IPS DF 6.9 (cell line): ENCODE measurements around the gene MCF2L.
"Not testable (repeated sequence)": the region's sequence is repeated elsewhere in the genome, so short reads cannot be mapped to it uniquely, and the experiment has no call there.

Source experiments
- DNase-seq: peaks from one replicate; pipeline ENCODE4 v3.0.0-alpha.2; 2013; ENCODE audit warnings: low read depth, low spot score
- H3K27ac ChIP-seq: one replicate; pipeline ENCODE4 v1.5.1; 2013; ENCODE audit warnings: low read length, control low read depth
- H3K27me3 ChIP-seq: 2 replicates; pipeline ENCODE4 v1.6.1; 2013; ENCODE audit warnings: mild to moderate bottlenecking, low read length; ENCODE audit not compliant: control insufficient read depth, insufficient read depth
- H3K36me3 ChIP-seq: 2 replicates; pipeline ENCODE4 v1.6.1; 2013; ENCODE audit warnings: low read length; ENCODE audit not compliant: control insufficient read depth, insufficient read depth
- H3K4me1 ChIP-seq: 2 replicates; pipeline ENCODE4 v1.6.1; 2013; ENCODE audit warnings: low read length; ENCODE audit not compliant: control insufficient read depth, insufficient read depth
- H3K4me3 ChIP-seq: 2 replicates; pipeline ENCODE4 v1.5.1; 2013; ENCODE audit warnings: mild to moderate bottlenecking, low read length
- H3K9me3 ChIP-seq: 2 replicates; pipeline ENCODE4 v1.6.1; 2013; ENCODE audit warnings: low read length, inconsistent platforms; ENCODE audit not compliant: control insufficient read depth, insufficient read depth
- WGBS: extraction: QIAGEN DNeasy Blood & Tissue Kit; methylation state at CpG from one replicate; pipeline ENCODE4 v1.1.7; 2013; ENCODE audit warnings: mixed read lengths, missing lambda C conversion rate; ENCODE audit not compliant: insufficient read length, insufficient coverage; 5-methylcytosine and 5-hydroxymethylcytosine counted together

The MCF2L gene

DNA sequence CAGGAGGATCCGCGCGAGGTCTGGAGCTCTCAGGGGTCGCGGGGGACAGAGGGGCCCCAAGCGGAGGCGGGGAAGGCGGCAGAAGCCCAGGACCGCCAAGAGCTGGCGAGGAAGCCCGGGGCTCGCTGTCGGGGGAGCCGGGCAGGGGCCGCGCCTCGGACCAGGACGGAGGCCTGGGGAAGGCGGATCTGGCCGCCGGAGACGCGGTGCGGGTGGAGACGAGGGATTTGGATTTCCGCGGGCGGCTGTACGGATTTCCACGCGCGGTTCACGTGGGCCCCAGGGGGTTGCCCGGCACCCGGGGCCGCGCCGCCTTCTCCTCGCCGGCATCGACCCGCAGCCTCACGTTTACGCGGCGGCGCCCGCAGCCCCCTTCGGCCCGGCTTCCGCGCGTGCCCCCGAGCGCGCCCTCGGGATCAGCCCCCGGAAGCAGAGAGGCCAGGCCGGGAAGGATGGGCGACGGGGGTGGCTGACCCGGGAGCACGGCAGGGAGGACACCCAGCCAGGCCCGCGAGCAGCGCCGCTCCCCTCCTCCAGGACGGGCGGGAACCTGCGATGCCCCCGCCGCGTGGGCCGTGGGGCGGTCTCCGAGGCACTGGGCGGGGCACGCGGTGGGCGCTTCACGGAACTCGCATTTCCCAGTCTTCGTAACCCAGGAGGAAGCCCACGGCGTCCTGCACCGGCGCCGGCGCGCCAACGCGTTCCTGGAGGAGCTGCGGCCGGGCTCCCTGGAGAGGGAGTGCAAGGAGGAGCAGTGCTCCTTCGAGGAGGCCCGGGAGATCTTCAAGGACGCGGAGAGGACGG, 141.2 kb downstream of the MCF2L start:
- Histone ChIP-seq H3K36me3 (peaks cover 3% of the 10 kb centered on the region; the same call in 1 of the 2 replicates), H3K4me3 (peak overlapping the region; percentile 33; the same call in 1 of the 2 replicates), H3K4me1 (peaks cover 12% of the 10 kb centered on the region), H3K27me3 (peaks cover 26% of the 10 kb centered on the region; the same call in 1 of the 2 replicates), H3K27ac (no peak overlapping the region), H3K9me3 (no peaks in the 10 kb centered on the region)
- WGBS: no CpG with 5 or more reads among the region's 99 CpGs
- DNase-seq: no peak

DNA sequence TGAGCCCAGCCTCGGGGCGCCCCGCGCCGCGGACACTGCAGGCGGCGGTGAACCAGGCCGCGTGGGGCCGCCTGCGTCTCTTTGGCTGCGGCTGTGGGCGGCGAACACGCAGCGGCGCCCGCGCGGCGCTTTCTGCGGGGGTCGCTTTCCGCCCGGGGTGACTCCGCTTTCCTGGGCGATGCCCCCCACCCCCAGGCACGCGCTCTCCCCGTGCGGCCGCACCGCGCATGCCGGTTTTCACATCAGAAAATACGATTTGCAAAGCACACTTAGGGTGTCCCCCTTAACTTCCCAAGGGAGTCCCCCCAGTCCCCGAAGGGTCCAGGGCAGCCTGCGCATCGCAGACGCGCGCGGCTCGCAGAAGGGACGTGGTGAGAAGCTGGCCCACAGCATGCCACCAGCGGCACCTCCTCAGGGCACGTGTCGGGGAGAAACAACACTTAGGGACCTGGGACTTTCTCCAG, 141.9 kb downstream of the MCF2L start:
- Histone ChIP-seq H3K4me3 (peak overlapping the region; percentile 33; the same call in 1 of the 2 replicates), H3K36me3 (peaks cover 3% of the 10 kb centered on the region; the same call in 1 of the 2 replicates), H3K27me3 (peaks cover 26% of the 10 kb centered on the region; the same call in 1 of the 2 replicates), H3K27ac (no peak overlapping the region), H3K9me3 (no peaks in the 10 kb centered on the region), H3K4me1 (peaks cover 9% of the 10 kb centered on the region)
- DNase-seq: no peak
- no CpG with 5 or more reads among the region's 49 CpGs for WGBS

DNA sequence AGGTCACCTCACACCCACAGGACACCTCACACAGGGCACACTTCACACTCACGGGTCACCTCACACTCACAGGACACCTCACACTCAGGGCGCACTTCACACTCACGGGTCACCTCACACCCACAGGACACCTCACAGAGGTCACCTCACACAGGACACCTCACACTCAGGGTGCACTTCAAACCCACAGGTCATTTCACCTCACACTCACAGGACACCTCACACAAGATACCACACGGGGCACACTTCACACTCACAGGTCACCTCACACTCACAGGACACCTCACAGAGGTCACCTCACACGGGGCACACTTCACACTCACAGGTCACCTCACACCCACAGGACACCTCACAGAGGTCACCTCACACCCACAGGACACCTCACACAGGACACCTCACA, 142.8 kb downstream of the MCF2L start:
- peaks cover 26% of the 10 kb centered on the region; the same call in 1 of the 2 replicates for H3K27me3 ChIP-seq
- not testable (repeated sequence) for H3K4me3 ChIP-seq, H3K4me1 ChIP-seq, H3K27ac ChIP-seq, H3K9me3 ChIP-seq, H3K36me3 ChIP-seq, DNase-seq
- no CpG with 5 or more reads among the region's 5 CpGs for WGBS

DNA sequence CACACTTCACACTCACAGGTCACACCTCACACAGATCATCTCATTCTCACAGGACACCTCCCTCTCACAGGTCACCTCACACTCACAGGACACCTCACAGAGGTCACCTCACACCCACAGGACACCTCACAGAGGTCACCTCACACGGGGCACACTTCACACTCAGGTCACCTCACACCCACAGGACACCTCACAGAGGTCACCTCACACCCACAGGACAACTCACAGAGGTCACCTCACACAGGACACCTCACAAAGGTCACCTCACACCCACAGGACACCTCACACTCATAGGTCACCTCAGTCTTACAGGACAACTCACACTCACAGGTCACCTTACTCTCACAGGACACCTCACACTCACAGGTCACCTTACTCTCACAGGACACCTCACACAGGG, 143.5 kb downstream of the MCF2L start:
- H3K27ac ChIP-seq, DNase-seq, H3K9me3 ChIP-seq, H3K4me3 ChIP-seq, H3K36me3 ChIP-seq, H3K4me1 ChIP-seq: not testable (repeated sequence)
- no CpG with 5 or more reads among the region's 1 CpG for WGBS
- H3K27me3 ChIP-seq: peaks cover 26% of the 10 kb centered on the region; the same call in 1 of the 2 replicates

DNA sequence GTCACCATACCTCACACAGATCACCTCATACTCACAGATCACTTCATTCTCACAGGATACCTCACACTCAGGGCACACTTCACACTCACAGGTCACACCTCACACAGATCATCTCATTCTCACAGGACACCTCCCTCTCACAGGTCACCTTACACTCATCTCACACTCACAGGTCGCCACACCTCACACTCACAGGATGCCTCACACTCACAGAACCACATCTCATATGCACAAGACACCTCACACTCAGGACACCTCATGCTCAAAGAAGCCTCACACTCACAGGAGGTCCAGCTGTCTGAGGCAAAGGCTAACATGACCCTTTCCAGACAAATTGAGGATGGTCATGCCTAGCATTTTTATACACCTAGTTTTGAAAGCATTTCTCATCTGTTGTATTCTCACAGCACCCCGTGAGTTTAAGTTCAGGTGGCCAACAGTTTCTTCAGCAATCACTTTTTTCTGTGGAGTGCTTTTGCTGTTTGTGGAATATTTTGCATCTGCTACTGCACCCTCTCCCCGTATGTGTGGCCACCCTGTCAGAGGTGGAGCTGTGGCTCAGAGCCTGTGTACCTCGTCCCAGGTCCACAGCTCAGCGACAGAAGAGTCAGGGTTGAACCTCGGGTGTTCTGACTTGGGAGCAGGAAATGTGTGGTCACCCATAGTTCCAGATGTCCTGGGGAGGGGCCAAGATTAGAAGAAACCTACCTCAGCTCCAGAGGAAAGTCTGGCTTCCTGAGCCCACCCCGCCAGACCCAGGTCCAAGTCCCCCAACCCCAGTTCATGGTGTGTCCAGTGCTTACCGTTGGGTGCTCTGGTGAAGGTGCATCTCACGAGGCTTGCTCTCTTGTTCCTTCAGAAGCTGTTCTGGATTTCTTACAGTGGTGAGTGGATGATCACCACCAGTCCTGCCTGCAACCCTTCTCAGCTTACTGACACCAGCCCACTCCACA, 144.2 kb downstream of the MCF2L start:
- Histone ChIP-seq H3K27me3 (peaks cover 26% of the 10 kb centered on the region; the same call in 1 of the 2 replicates), H3K27ac (no peak overlapping the region), H3K4me3 (no peak overlapping the region), H3K36me3 (peaks cover 3% of the 10 kb centered on the region; the same call in 1 of the 2 replicates), H3K4me1 (peaks cover 5% of the 10 kb centered on the region; the same call in 1 of the 2 replicates), H3K9me3 (no peaks in the 10 kb centered on the region)
- WGBS: no CpG with 5 or more reads among the region's 9 CpGs
- no peak for DNase-seq

DNA sequence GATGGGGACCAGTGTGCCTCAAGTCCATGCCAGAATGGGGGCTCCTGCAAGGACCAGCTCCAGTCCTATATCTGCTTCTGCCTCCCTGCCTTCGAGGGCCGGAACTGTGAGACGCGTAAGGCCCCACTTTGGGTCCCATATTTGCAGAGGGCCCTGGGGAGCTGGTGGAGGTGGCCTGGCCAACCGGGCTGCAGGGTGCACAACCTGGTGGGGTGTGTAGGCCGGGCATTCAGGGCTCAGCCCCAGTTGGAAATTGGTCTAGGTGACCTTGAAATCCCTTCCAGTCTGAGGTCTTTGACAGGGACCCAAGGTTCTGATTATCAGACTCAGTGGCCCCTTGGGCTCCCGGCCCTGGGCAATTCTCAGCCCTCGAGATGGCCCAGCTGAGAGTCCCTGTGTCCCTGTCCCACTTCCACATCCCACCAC, 144.8 kb downstream of the MCF2L start:
- peaks cover 3% of the 10 kb centered on the region; the same call in 1 of the 2 replicates for H3K36me3 ChIP-seq
- no peak overlapping the region for H3K27ac ChIP-seq
- H3K27me3 ChIP-seq: peaks cover 26% of the 10 kb centered on the region; the same call in 1 of the 2 replicates
- no peaks in the 10 kb centered on the region for H3K9me3 ChIP-seq
- no peak overlapping the region for H3K4me3 ChIP-seq
- peaks cover 5% of the 10 kb centered on the region; the same call in 1 of the 2 replicates for H3K4me1 ChIP-seq
- WGBS: no CpG with 5 or more reads among the region's 8 CpGs
- DNase-seq: no peak

DNA sequence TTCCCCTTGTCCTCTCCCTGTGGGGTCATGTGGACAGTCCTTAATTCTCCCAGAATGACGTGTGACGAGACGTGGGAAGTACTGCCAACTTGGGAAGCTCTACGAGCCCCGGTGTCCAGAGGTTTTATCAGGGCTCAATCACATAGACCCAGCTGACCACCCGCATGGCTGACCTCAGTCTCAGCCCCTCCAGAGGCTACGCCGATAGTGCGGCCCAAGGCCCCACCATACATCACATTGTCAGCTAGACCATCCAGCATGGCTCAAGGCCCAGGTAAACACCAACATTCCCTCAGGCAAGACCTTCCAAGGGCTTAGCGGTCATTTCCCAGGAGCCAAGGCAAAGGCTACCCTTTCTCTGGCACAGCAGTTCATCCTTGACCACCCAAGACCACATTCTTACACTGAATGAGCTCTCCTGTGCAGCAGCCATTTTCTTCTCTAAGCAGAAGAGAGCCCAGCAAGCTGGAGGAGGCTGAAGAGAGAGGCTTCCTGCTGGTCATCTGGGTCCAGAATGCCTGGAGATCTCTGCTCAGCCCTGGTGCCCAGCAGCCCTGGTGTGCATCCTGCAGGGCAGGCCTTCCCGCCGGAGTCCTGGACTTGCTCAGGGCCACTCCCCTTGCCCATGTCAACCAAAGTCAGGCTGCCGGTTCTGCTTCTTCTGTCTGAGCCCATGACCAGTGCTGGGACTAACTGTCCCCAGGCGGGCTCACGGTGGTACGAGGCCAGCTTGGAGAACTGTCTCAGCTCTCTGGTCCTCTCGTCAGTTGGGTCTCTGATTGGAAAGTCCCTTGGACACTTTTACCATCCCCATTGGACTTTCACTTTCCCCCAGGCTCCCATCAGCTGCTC, 145.7 kb downstream of the MCF2L start:
- Histone ChIP-seq H3K4me1 (peaks cover 3% of the 10 kb centered on the region; the same call in 1 of the 2 replicates), H3K27me3 (peaks cover 18% of the 10 kb centered on the region; the same call in 1 of the 2 replicates), H3K36me3 (peaks cover 3% of the 10 kb centered on the region; the same call in 1 of the 2 replicates), H3K4me3 (no peak overlapping the region), H3K27ac (no peak overlapping the region), H3K9me3 (no peaks in the 10 kb centered on the region)
- no peak for DNase-seq
- WGBS: no CpG with 5 or more reads among the region's 17 CpGs

DNA sequence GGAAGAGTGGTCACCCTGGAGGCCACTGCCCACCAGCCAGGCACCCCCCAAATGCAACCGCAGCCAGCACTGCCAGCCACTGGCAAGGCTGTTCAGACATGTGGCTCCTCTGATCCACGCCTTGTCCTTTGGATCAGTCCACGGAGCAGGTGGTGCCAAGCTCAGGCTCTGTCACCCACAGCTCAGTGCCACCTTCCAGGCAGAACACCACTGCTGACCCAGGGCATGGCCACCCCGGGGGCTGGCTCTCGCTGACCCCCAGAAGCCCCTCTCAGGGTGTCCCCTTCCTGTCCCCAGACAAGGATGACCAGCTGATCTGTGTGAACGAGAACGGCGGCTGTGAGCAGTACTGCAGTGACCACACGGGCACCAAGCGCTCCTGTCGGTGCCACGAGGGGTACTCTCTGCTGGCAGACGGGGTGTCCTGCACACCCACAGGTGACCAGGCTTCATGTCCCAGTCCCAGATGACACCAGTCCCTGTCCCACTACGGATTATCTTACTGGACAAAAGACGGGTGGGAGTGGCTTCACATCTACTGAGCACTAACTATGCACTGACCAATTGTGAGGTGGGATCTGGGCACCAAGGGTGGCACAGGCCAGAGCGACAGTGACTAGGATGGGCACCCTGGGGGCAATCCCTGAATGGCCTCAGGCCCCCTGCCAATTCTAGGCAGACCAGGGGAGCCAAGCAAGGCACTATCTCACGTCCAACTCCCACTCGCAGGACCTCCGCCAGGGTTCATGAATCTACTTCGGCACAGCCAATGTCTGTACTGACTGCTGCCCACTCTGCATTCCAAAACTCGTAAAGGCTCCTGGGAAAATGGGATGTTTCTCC, 146.6 kb downstream of the MCF2L start:
- no CpG with 5 or more reads among the region's 21 CpGs for WGBS

More for the DNA sequence above, 146.6 kb downstream of the MCF2L start:
- H3K9me3 ChIP-seq: no peaks in the 10 kb centered on the region
- no peak for DNase-seq
- peaks cover 10% of the 10 kb centered on the region; the same call in 1 of the 2 replicates for H3K27me3 ChIP-seq
- H3K27ac ChIP-seq: no peak overlapping the region
- H3K4me3 ChIP-seq: no peak overlapping the region
- peaks cover 3% of the 10 kb centered on the region; the same call in 1 of the 2 replicates for H3K36me3 ChIP-seq
- H3K4me1 ChIP-seq: no peaks in the 10 kb centered on the region
